Progenitor cell of endocrine pancreas (in vitro differentiated cells): Measurements from ENCODE around the gene SAMD4B. TPM values are rescaled to one million over a fixed set of nuclear protein-coding genes. Genes with fewer than 3 reads are reported as not detected.

ENCODE experiments used
- DNase-seq: peaks from one replicate; pipeline ENCODE4 v3.0.0; 2021; ENCODE audit warnings: low spot score; ENCODE audit not compliant: unreplicated experiment
- H3K27ac Mint-ChIP-seq: 2 replicates; pipeline ENCODE4 v1.8.0; 2021; ENCODE audit warnings: mild to moderate bottlenecking, moderate library complexity, mixed read lengths
- H3K27me3 Mint-ChIP-seq: 2 replicates; pipeline ENCODE4 v1.8.0; 2021; ENCODE audit warnings: mixed read lengths
- H3K36me3 Mint-ChIP-seq: 2 replicates; pipeline ENCODE4 v1.8.0; 2022; ENCODE audit warnings: mixed read lengths; ENCODE audit not compliant: insufficient read depth
- H3K4me1 Mint-ChIP-seq: 2 replicates; pipeline ENCODE4 v1.8.0; 2021; ENCODE audit warnings: low read depth, mixed read lengths
- H3K4me3 Mint-ChIP-seq: 2 replicates; pipeline ENCODE4 v1.8.0; 2021; ENCODE audit warnings: low read depth, mild to moderate bottlenecking, moderate library complexity, mixed read lengths
- H3K9me3 Mint-ChIP-seq: 2 replicates; pipeline ENCODE4 v1.8.0; 2021; ENCODE audit warnings: low read depth, mixed read lengths
- CTCF ChIP-seq: fragments of 200-600 bp; sonication (generic); IDR thresholded peaks from one replicate; pipeline ENCODE4 v1.5.0; 2021; ENCODE audit warnings: antibody characterized with exemption, mild to moderate bottlenecking; ENCODE audit not compliant: unreplicated experiment
- total RNA-seq: library from RNA; stranded (reverse); gene quantifications from 2 replicates; pipeline ENCODE4 v1.2.1, GENCODE V29; 2021

Gene SAMD4B
- total RNA-seq, 1 donor from 2014 or later = 152 TPM

GRCh38 chr19:39403331-39404312 is 61.4 kb downstream of the SAMD4B start:
- Mint-ChIP-seq H3K4me1 (peaks cover 27% of the 10 kb centered on the region), H3K27me3 (no peaks in the 10 kb centered on the region), H3K36me3 (peaks cover under 1% of the 10 kb centered on the region), H3K4me3 (peak overlapping the region; percentile 76), H3K27ac (peak overlapping the region; percentile 91), H3K9me3 (no peaks in the 10 kb centered on the region)
- no peak for TF ChIP-seq CTCF
- no peak for DNase-seq

DNA sequence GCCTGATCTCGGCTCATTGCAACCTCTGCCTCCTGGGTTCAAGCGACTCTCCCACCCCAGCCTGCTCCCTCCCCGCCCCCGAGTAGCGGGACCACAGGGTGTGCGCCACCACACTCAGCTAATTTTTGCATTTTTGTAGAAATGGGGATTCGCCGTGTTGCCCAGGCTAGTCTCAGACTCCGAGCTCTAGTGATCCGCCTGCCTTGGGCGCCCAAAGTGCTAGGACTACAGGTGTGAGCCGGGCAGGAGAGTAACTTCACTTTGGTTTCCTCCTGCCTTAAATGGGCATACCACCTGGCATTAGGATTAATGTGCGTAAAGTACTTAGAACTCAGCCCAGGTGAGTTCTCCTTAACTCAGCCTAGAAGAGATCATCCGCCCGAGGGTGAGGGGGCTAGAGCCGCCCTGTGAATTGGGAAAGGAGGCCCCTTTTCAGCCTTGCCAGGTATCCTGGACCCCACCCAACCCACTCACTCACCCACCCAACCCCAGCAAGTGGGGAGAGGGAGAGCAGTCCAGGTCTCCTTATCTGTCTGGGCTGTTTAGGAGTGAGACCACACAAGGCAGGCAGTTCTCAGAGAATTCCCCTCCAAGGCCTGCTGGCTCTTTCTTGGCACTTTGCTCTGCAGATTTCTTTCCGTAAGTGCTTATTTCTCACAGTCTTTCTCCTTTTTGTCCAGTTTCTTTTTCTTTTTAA is 63.2 kb downstream of the SAMD4B start:
- TF ChIP-seq CTCF = no peak
- no peaks in the 10 kb centered on the region for H3K9me3 Mint-ChIP-seq
- peak overlapping the region; percentile 82 for H3K27ac Mint-ChIP-seq
- DNase-seq = no peak
- peaks cover 4% of the 10 kb centered on the region for H3K36me3 Mint-ChIP-seq
- no peaks in the 10 kb centered on the region for H3K27me3 Mint-ChIP-seq
- H3K4me1 Mint-ChIP-seq = peaks cover 32% of the 10 kb centered on the region
- H3K4me3 Mint-ChIP-seq = peak overlapping the region; percentile 33

GRCh38 chr19:39405958-39406655 is 63.9 kb downstream of the SAMD4B start:
- no peaks in the 10 kb centered on the region for H3K9me3 Mint-ChIP-seq
- H3K27ac Mint-ChIP-seq = peak overlapping the region; percentile 92
- H3K4me3 Mint-ChIP-seq = peak overlapping the region; percentile 82
- H3K4me1 Mint-ChIP-seq = peaks cover 37% of the 10 kb centered on the region
- DNase-seq = no peak
- peaks cover 4% of the 10 kb centered on the region for H3K36me3 Mint-ChIP-seq
- no peak for TF ChIP-seq CTCF
- H3K27me3 Mint-ChIP-seq = no peaks in the 10 kb centered on the region

DNA sequence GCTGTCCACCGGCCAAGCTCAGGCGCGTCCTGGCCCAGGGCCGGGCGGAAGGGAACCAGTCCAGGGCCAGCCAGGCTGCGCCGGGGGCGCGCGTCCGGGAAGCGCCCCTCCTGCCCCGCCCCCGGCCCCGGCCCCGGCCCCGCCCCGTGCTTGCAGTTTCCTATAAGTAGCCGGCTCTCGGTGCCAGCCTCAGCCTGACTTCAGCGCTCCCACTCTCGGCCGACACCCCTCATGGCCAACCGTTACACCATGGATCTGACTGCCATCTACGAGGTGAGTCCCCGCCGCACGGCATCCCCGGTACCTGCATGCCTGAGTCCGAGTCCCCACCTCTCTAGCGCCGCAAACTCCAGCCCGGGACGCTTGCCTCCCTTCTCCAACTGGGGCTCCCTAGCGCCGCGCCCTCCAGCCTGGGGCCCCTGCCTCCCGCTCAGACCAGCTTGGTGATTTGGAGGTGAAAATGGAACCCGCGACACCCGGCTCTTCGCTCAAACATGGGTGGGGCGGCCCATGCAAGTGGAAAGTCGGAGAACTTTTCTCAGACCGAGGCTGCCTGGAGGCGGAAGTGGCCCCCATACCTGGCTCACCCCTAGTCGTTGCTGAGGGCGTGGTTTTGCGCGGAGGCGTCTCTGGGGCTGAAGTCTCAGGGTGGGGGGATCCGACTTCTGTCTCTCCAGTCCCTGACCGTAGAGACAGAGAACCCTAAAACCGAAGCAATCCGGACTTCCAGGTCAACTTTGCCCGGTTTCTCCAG is 64.6 kb downstream of the SAMD4B start, which contains the start of gene ZFP36:
ZFP36 (plus strand) TSS at position 192 of the 754 bp plus-strand sequence; CDS start at position 250, 58 bp downstream.
- Mint-ChIP-seq H3K27ac (peak within 1 kb of the TSS; percentile 96), H3K36me3 (peaks cover 4% of the 10 kb centered on the region)

More for the DNA sequence above, 64.6 kb downstream of the SAMD4B start, which contains the start of gene ZFP36:
- Mint-ChIP-seq H3K4me1 (peaks cover 38% of the 10 kb centered on the region), H3K27me3 (no peaks in the 10 kb centered on the region), H3K9me3 (no peaks in the 10 kb centered on the region), H3K4me3 (peak within 1 kb of the TSS; percentile 89)
- DNase-seq = peak; percentile 69
- peak; percentile 9 for TF ChIP-seq CTCF
